Upper lobe of left lung (tissue), 6 donors: ENCODE measurements around the gene PRR18. TPM values are rescaled to one million over a fixed set of nuclear protein-coding genes. Genes with fewer than 3 reads are reported as not detected.

Experiments
- ATAC-seq, 2 donors: fragments of 200-7000 bp; cut with Tn5 transposase; one replicate each; pipeline ENCODE4 v1.9.1; 2022; ENCODE audit warnings: mild to moderate bottlenecking in 2 of 2, moderate library complexity in 2 of 2; ENCODE audit not compliant: low FRiP score in 2 of 2
- DNase-seq, 2 donors: peaks; one replicate each; pipeline ENCODE4 v3.0.0-alpha.2; 2019 to 2020
- H3K27ac ChIP-seq, 4 donors: fragments of 200-600 bp; sonication (generic); one replicate each; pipeline ENCODE4 v1.5.1; 2016 to 2019
- H3K27me3 ChIP-seq, 4 donors: fragments of 200-600 bp; sonication (generic); one replicate each; pipeline ENCODE4 v1.5.1; 2017 to 2019
- H3K36me3 ChIP-seq, 4 donors: fragments of 200-600 bp; sonication (generic); one replicate each; pipeline ENCODE4 v1.5.1; 2016 to 2019
- H3K4me1 ChIP-seq, 4 donors: fragments of 200-600 bp; sonication (generic); one replicate each; pipeline ENCODE4 v1.5.1; 2018 to 2019
- H3K4me3 ChIP-seq, 4 donors: fragments of 200-600 bp; sonication (generic); one replicate each; pipeline ENCODE4 v1.5.1; 2017 to 2019; ENCODE audit warnings: mild to moderate bottlenecking in 2 of 4, moderate library complexity in 1 of 4
- H3K9me3 ChIP-seq, 4 donors: fragments of 200-600 bp; sonication (generic); one replicate each; pipeline ENCODE4 v1.5.1; 2018 to 2019
- EP300 ChIP-seq, 4 donors: sonication (generic); formaldehyde crosslinking; IDR thresholded peaks; one replicate each; pipeline ENCODE4 v1.5.1; 2017; ENCODE audit warnings: antibody characterized with exemption in 4 of 4, control low read depth in 2 of 4
- POLR2A ChIP-seq, 4 donors: fragments of 450-650 bp; IDR thresholded peaks; one replicate each; pipeline ENCODE4 v1.5.1; 2016 to 2017; ENCODE audit warnings: antibody characterized with exemption in 4 of 4, mild to moderate bottlenecking in 2 of 4
- POLR2AphosphoS5 ChIP-seq, 2 donors: sonication (generic); formaldehyde crosslinking; IDR thresholded peaks; one replicate each; pipeline ENCODE4 v1.5.1; 2017; ENCODE audit warnings: antibody characterized with exemption in 2 of 2
- WGBS, 2 donors: methylation state at CpG; one replicate each; pipeline ENCODE4 v1.1.5; 2017 to 2018; 5-methylcytosine and 5-hydroxymethylcytosine counted together
- total RNA-seq, 6 donors: library from RNA; depleted of rRNA in 4 of 6; stranded (reverse); fragments of >200 nt in 4 of 6; gene quantifications; one replicate each; pipeline versions ENCODE4 v1.1.0 to v1.2.1, GENCODE V29; 2016 to 2021
- TF ChIP-seq, protein P1 (sequence below), 6 experiments: fragments of 450-650 bp in 4 of 6; fragments of 200-600 bp in 2 of 6; sonication (generic) in 2 of 6; IDR thresholded peaks; one replicate each; pipeline ENCODE4 v1.5.1; 2016 to 2019; ENCODE audit warnings: antibody characterized with exemption in 6 of 6
- donor health status: DM: no; HTN: no; CAD: no; lungs with moderate emphysema.
- donor health status: DM: no; HTN: yes; CAD: no; lungs with severe emphysema.

PRR18 gene
- total RNA-seq, 6 donors from 2014 or later = 0.15 to 2.1 (median 0.50) TPM; not detected in 2

DNA sequence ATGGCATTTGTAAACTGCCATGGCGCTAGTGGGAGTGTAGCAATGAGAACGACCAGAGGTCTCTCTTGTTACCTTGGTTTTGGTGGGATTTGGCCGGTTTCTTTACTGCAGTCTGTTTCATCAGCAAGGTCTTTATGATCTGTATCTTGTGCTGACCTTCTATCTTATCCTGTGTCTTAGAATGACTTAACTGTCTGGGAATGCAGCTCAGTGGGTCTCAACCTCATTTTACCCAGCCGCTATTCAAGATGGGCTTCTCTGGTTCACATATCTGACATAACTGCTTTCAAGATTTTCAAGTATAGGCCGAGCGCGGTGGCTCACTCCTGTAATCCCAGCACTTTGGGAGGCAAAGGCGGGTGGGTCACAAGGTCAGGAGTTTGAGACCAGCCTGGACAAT is 36.0 kb upstream of the PRR18 start:
- H3K4me3 ChIP-seq = no peak overlapping the region
- no peak overlapping the region for H3K27ac ChIP-seq
- H3K36me3 ChIP-seq = no peaks in the 10 kb centered on the region
- 94 to 97% methylated on average over 8 of the region's 8 CpGs for WGBS, 2 donors
- no peaks in the 10 kb centered on the region for H3K9me3 ChIP-seq
- DNase-seq = no peak
- ATAC-seq = no peak
- peaks cover 28 to 33% (median 29%) of the 10 kb centered on the region in 4 donors for H3K4me1 ChIP-seq
- TF ChIP-seq POLR2AphosphoS5 (IDR thresholded peaks at IDR 0.05) = no peak
- no peak for TF ChIP-seq POLR2A (IDR thresholded peaks at IDR 0.05)
- TF ChIP-seq EP300 (IDR thresholded peaks at IDR 0.05) = no peak
- TF ChIP-seq, protein P1, sequence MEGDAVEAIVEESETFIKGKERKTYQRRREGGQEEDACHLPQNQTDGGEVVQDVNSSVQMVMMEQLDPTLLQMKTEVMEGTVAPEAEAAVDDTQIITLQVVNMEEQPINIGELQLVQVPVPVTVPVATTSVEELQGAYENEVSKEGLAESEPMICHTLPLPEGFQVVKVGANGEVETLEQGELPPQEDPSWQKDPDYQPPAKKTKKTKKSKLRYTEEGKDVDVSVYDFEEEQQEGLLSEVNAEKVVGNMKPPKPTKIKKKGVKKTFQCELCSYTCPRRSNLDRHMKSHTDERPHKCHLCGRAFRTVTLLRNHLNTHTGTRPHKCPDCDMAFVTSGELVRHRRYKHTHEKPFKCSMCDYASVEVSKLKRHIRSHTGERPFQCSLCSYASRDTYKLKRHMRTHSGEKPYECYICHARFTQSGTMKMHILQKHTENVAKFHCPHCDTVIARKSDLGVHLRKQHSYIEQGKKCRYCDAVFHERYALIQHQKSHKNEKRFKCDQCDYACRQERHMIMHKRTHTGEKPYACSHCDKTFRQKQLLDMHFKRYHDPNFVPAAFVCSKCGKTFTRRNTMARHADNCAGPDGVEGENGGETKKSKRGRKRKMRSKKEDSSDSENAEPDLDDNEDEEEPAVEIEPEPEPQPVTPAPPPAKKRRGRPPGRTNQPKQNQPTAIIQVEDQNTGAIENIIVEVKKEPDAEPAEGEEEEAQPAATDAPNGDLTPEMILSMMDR (IDR thresholded peaks at IDR 0.05) = no peak
- no peaks in the 10 kb centered on the region for H3K27me3 ChIP-seq

DNA sequence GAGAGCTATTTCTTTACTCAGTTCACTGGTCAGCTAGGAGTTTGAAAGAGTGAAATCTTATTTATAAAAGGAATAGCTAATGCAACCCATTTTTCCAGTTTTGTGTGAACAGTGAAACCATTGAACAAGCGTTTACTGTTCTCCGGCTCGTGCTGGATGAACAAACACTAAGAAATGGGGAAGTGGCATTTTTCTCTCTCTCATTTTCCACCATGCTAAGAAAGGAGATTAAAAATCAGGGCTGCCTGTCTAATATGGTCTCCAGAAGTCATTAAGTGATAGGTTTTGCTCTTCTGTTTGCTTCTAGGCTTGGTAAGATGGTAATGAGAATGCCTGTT is 34.9 kb upstream of the PRR18 start:
- Histone ChIP-seq H3K27me3 (no peaks in the 10 kb centered on the region), H3K36me3 (no peaks in the 10 kb centered on the region), H3K27ac (peak overlapping the region; percentile 93 to 99 (median 98)), H3K4me1 (peaks cover 34 to 44% (median 36%) of the 10 kb centered on the region in 4 donors), H3K9me3 (no peaks in the 10 kb centered on the region), H3K4me3 (peak overlapping the region; percentile 78 to 97 (median 92))
- ATAC-seq (peak in 1 of 2 donors; percentile 37), DNase-seq (no peak)
- WGBS, 2 donors = 26 to 36% methylated on average over 3 of the region's 3 CpGs
- TF ChIP-seq, protein P1 (IDR thresholded peaks at IDR 0.05) = no peak
- no peak for TF ChIP-seq POLR2AphosphoS5 (IDR thresholded peaks at IDR 0.05)
- TF ChIP-seq EP300 (IDR thresholded peaks at IDR 0.05) = no peak
- no peak for TF ChIP-seq POLR2A (IDR thresholded peaks at IDR 0.05)

DNA sequence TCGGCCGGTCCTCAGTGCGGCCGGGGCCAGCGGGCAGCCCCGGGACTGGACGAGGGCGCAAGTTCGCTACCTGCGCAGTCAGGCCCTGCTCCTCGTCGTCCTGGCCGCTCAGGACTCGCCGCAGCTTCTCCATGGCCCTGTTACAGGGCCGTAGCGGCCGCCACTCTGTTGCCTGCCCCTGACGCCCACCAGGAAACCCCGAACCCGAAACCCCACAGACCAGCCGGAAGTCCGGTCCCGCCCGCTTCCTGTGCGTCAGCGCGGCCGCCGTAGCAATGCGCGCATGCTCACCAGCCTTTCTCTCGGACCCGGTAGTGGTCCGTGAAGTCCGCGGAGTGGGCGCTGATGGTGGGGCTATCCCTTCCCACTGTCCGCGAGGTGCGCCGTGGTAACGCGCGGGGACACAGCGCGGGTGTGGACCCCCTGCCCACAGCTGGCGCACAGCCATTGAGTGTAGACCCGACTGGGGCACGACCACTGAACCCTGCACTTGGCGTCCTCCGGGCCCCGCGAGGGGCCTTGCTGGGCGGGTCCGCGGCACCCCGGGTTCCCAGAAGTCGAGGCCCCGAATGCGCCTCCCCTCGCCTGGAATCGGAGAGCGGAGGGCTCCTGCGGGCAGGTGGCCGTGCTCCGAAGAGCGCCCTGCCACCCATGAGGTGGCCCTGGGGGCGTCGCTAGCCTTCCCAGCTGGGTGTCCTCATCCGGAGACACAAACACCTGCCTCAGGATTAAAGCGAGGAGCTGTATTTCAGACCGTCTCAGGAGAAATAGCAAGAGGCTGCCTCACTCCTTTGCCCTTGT is 34.4 kb upstream of the PRR18 start, which contains the start of gene SFT2D1:
SFT2D1 (minus strand) TSS at position 197 of the 801 bp plus-strand sequence; CDS start at position 133, 64 bp downstream.
- TF ChIP-seq, protein P1 (IDR thresholded peaks at IDR 0.05) = peak in 3 of 6 experiments; percentile 22 to 47 (median 37)
- TF ChIP-seq POLR2AphosphoS5 (IDR thresholded peaks at IDR 0.05) (peak; percentile 98 to 99), EP300 (IDR thresholded peaks at IDR 0.05) (peak in 2 of 4 donors; percentile 50 to 52), POLR2A (IDR thresholded peaks at IDR 0.05) (peak; percentile 84 to 97 (median 89))

DNA sequence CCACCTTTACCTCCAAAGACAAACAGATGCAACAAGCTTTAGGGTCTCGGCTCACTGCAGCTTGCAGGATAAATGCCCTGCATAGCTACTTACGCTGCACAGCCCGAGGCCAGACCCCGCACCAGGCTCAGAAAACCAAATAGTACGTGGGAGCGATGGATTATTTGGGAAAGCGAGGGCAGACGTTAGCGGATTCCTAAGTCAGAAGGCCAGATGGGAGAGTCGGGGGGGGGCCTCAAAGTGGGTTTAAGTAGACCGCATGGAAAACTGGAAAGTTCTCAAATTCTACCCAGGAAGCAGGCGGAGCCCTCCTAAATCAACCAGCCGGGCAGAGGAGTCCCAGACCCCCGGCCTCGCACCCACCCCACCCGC is 33.8 kb upstream of the PRR18 start:
- H3K4me1 ChIP-seq = peaks cover 34 to 46% (median 36%) of the 10 kb centered on the region in 4 donors
- no peak for TF ChIP-seq POLR2A (IDR thresholded peaks at IDR 0.05)
- TF ChIP-seq EP300 (IDR thresholded peaks at IDR 0.05) = no peak
- no peak for TF ChIP-seq POLR2AphosphoS5 (IDR thresholded peaks at IDR 0.05)
- TF ChIP-seq, protein P1 (IDR thresholded peaks at IDR 0.05) = no peak
- DNase-seq (no peak), ATAC-seq (peak in 1 of 2 donors; percentile 4)
- H3K9me3 ChIP-seq = no peaks in the 10 kb centered on the region
- H3K4me3 ChIP-seq = peak overlapping the region; percentile 78 to 97 (median 92)
- peak overlapping the region; percentile 93 to 99 (median 98) for H3K27ac ChIP-seq
- H3K36me3 ChIP-seq = peaks cover 0 to 10% (median 7%) of the 10 kb centered on the region in 4 donors
- WGBS, 2 donors = 0% methylated on average over 13 to 15 of the region's 16 CpGs
- no peaks in the 10 kb centered on the region for H3K27me3 ChIP-seq

More for the DNA sequence above, 34.4 kb upstream of the PRR18 start, which contains the start of gene SFT2D1:
- H3K36me3 ChIP-seq = peaks cover 0 to 5% (median under 1%) of the 10 kb centered on the region in 4 donors
- DNase-seq = peak; percentile 90 to 97
- peaks cover 34 to 46% (median 36%) of the 10 kb centered on the region in 4 donors for H3K4me1 ChIP-seq
- peak within 1 kb of the TSS; percentile 78 to 97 (median 92) for H3K4me3 ChIP-seq
- H3K9me3 ChIP-seq = no peaks in the 10 kb centered on the region
- ATAC-seq = peak; percentile 96 to 99
- H3K27me3 ChIP-seq = no peaks in the 10 kb centered on the region
- peak within 1 kb of the TSS; percentile 93 to 99 (median 98) for H3K27ac ChIP-seq
- 0% methylated on average over 5 to 55 of the region's 73 CpGs for WGBS, 2 donors
